GM12872 (cell line): Measurements from ENCODE around the gene RASGEF1C.

ENCODE experiments used
- TF ChIP-seq, protein P1 (sequence below): IDR thresholded peaks from 3 replicates; pipeline ENCODE4 v1.5.1; 2011; ENCODE audit warnings: low read depth, mild to moderate bottlenecking, low read length, moderate library complexity; ENCODE audit not compliant: insufficient read depth

The RASGEF1C gene

DNA sequence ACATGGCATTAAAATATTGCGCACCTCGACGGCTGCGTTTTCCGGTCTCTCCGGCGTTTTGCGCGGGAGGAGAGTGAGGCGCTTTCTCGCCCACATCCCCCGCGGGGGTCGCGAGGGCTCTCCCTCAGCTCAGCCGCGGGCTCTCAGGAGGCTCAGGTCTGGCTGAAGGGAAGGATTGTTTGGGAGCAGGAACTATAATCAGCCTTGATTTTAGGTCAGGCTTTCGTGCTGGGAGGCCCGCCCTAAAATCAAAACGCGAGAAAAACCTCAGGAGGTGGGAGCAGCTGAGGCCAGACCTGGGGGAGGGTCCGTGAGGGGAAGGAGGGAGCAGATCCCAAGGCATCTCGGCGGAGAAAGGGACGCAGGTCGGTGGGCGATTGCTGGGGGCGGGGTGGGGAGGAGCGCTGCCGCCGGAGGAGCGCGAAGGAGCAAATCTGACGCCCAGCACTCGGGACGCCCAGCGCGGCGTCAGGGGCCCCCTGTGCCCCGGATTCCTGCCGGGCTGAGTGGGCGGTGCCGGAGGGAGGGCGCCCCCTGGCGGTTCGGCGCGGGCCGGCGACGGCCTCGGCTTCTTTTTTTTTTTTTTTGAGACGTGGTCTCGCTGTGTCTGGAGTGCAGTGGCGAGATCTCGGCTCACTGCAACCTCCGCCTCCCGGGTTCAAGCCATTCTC lies 118.8 kb downstream of the RASGEF1C start:
- TF ChIP-seq, protein P1, sequence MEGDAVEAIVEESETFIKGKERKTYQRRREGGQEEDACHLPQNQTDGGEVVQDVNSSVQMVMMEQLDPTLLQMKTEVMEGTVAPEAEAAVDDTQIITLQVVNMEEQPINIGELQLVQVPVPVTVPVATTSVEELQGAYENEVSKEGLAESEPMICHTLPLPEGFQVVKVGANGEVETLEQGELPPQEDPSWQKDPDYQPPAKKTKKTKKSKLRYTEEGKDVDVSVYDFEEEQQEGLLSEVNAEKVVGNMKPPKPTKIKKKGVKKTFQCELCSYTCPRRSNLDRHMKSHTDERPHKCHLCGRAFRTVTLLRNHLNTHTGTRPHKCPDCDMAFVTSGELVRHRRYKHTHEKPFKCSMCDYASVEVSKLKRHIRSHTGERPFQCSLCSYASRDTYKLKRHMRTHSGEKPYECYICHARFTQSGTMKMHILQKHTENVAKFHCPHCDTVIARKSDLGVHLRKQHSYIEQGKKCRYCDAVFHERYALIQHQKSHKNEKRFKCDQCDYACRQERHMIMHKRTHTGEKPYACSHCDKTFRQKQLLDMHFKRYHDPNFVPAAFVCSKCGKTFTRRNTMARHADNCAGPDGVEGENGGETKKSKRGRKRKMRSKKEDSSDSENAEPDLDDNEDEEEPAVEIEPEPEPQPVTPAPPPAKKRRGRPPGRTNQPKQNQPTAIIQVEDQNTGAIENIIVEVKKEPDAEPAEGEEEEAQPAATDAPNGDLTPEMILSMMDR = peak; percentile 65

DNA sequence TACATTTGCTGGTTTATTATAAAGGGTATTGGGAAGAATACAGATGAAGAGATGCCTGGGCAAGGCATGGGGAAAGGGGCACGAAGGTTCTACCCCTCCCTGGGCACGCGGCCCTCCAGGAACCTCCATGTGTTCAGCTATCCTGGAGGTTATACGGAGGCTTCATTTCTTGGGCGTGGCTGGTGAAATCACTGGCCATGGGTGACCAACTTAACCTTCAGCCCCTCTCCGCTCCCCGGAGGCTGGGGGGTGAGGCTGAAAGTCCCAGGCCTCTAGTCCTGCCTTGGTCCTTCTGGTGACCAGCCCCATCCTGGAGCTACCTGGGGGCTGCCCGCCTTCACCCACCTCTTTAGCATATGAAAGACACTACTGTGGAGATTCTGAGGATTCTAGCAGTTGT lies 120.5 kb downstream of the RASGEF1C start:
- TF ChIP-seq, protein P1 = no peak

DNA sequence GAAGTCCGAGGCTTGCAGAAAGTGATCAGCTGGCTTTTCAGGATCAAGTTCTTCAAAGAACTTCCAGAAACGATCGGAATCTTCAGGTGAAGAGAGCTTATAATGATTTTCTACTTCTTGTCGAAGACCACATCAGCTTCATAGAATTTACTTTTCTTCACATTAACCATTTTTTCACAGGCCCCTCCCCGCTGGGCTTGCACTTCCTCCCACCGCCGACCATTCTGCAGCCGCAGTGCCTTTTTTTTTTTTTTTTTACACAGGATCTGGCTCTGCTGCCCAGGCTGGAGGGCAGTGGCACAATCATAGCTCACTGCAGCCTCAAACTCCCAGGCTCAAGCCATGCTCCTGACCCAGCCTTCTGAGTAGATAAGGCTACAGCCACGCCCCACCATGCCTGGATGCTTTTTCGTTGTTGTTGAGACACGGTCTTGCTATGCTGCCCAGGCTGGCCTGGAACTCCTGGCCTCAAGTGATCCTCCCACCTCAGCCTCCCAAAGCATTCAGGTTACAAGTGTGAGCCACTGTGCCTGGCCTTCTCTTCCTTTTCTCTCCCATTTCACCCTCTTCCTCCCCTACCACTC lies 122.1 kb downstream of the RASGEF1C start:
- TF ChIP-seq, protein P1 = no peak

DNA sequence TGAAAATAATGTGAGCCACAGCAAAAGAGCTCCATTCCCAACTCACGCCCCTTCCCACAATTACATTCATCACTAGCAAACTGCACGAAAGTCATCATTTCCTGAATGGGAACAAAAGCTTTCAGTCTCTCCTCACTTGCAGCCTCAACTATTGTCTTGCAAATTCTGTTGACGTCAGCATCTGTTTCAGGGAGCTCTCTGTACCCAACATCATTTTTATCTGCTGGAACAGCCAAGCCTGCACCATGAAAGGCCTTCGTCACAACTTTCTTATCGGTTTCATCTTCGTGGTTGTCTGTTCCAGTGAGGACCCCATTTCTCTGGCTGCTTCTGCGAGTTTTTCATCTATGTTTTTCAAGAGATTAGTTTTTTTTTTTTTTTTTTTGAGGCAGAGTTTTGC lies 123.2 kb downstream of the RASGEF1C start:
- TF ChIP-seq, protein P1 = no peak

DNA sequence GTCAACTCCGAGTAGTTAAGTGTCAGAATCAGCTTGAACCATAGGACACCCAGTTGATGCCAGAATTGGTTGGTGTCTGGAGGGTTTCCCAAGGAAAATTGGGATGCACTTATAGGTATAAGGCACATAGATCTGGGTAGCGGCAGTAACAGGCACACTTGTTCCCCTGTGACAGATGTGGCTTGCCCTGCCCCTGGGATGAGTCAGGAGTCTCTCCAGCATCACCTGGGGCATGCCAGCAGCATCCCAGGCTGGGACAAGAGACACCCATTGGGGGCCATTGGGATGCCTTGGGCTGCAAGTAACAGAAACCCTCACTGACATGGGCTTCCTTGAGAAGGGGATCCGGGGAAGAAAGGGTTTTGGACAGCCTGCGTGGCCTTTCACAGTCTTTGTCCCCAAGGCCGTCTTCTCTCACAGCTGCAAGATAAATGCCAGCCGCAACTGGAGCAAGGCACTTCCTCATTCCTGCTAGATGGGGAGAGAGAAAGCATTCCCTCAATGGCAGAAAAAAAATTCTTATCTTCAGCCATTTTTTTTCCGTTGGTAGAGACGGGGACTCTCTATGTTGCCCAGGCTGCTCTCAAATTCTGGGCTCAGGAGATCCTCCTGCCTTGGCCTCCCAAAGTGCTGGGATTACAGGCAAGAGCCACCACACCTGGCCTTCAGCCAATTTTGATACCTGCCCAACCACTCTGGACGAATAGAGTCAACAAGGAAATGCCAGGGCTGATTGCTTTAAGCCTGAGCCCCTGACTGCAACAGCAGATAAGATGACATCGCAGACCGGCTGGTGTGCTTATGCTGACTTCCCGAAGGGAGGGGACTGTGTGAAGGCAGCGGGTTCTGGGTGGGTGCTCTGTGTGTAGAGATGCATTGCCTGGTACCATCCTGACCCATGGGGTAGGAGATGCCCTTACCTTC lies 124.1 kb downstream of the RASGEF1C start:
- TF ChIP-seq, protein P1 = no peak

DNA sequence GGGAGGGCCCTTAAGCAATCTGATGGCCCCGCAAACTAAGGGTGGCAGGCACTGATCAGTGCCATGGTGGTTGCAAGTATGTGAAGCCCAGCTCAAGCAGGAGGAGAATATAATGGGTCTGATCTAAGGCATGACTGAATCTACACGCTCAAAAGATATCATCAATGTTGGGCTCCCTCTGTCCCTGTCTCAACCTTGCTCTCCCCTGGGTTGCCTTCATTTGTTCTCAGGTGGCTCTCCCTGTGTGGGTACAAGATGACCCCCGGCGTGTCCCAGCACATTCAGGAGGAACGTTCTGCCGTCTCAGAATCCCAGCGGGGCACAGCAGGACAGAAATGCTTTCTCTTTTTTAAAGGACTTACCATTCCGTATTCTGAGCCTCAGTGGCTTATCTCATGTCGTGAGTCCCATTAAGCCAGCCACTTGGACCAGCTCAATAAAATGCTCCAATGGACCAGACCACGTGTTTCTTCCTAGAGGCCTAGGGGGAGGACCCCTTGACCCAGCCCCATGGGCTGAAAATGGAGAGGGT lies 125.4 kb downstream of the RASGEF1C start:
- TF ChIP-seq, protein P1 = no peak
